Suppressor macrophage treated with lipopolysaccharide for 4 hours (primary cell): ENCODE results near the gene PCBP2.
"Not testable (repeated sequence)": the region's sequence is repeated elsewhere in the genome, so short reads cannot be mapped to it uniquely, and the experiment has no call there.

Experiments used
- DNase-seq: peaks from one replicate; pipeline ENCODE4 v3.0.0-alpha.2; 2020

PCBP2 gene

GRCh38 chr12:53474077-53474476, 22.2 kb downstream of the PCBP2 start:
- DNase-seq = no peak

- no peak for DNase-seq
These were observed 22.9 kb downstream of the PCBP2 start for GRCh38 chr12:53474819-53475218.

- peak; percentile 16 for DNase-seq
These were observed 24.9 kb downstream of the PCBP2 start for GRCh38 chr12:53476769-53477209.

- no peak for DNase-seq
These were observed 27.0 kb downstream of the PCBP2 start for GRCh38 chr12:53478865-53479264.

GRCh38 chr12:53479331-53479730, 27.4 kb downstream of the PCBP2 start:
- DNase-seq = no peak

- DNase-seq = no peak
These were observed 28.9 kb downstream of the PCBP2 start for GRCh38 chr12:53480491-53481442.

- not testable (repeated sequence) for DNase-seq
These were observed 29.6 kb downstream of the PCBP2 start for GRCh38 chr12:53481458-53481857.

GRCh38 chr12:53481939-53482586, 30.2 kb downstream of the PCBP2 start:
- no peak for DNase-seq

GRCh38 chr12:53482626-53483168, 30.8 kb downstream of the PCBP2 start:
- DNase-seq = no peak

GRCh38 chr12:53483225-53483978, 31.5 kb downstream of the PCBP2 start:
- DNase-seq = no peak

- DNase-seq = no peak
These were observed 32.1 kb downstream of the PCBP2 start for GRCh38 chr12:53483979-53484377.

- DNase-seq = no peak
These were observed 33.0 kb downstream of the PCBP2 start for GRCh38 chr12:53484686-53485575.

GRCh38 chr12:53485955-53486735, 34.2 kb downstream of the PCBP2 start:
- no peak for DNase-seq

GRCh38 chr12:53486736-53487487, 35.0 kb downstream of the PCBP2 start:
- no peak for DNase-seq

- no peak for DNase-seq
These were observed 37.5 kb downstream of the PCBP2 start for GRCh38 chr12:53489242-53489864.

- DNase-seq = no peak
These were observed 40.3 kb downstream of the PCBP2 start for GRCh38 chr12:53492188-53492587.

- DNase-seq = peak; percentile 88
These were observed 41.1 kb downstream of the PCBP2 start for GRCh38 chr12:53492830-53493609.

GRCh38 chr12:53493610-53494391, 41.9 kb downstream of the PCBP2 start:
- DNase-seq = no peak
